Left cardiac atrium (tissue), 4 donors: Measurements from ENCODE around the gene SLC22A24. TPM values are rescaled to one million over a fixed set of nuclear protein-coding genes. Genes with fewer than 3 reads are reported as not detected.
"Not testable (repeated sequence)": the region's sequence is repeated elsewhere in the genome, so short reads cannot be mapped to it uniquely, and the experiment has no call there.

Source experiments
- ATAC-seq, 2 donors: fragments of 200-7000 bp; cut with Tn5 transposase; one replicate each; pipeline ENCODE4 v1.9.1; 2020; ENCODE audit warnings: mild to moderate bottlenecking in 2 of 2, moderate library complexity in 2 of 2
- DNase-seq: peaks from one replicate; pipeline ENCODE4 v3.0.0-alpha.2; 2020
- intact Hi-C, 2 donors: fragments of 100-400 bp; cut with DNase I; formaldehyde crosslinking; loops; one replicate each; pipeline versions ENCODE4 v1.14.1 to v1.15.1; 2022 to 2023
- long read RNA-seq: library from polyadenylated mRNA; unstranded; transcript quantifications from one replicate; pipeline ENCODE4 v2.0.0, GENCODE V29; 2021
- total RNA-seq, 2 donors: library from RNA; stranded (reverse); fragmentation: NEBNext Ultra II Directional; extraction: Animal tissue kit (Norgen Biotek cat#: 25700); gene quantifications; one replicate each; pipeline ENCODE4 v1.2.1, GENCODE V29; 2021
- donor health status: DM: no; HTN: yes; CAD: no.
- donor health status: DM: no; HTN: yes; CAD: no; lungs with severe emphysema.
- donor health status: DM: yes; HTN: yes; CAD: no.
- donor health status: Dilated cardiomyopathy.

SLC22A24 gene
- total RNA-seq: not detected
- long read RNA-seq: 0 reads

GRCh38 chr11:63144121-63144520 is at the start of gene SLC22A24:
SLC22A24 (minus strand) TSS chr11:63144221; CDS start chr11:63143779, 442 bp downstream.
- intact Hi-C loops: no loop called here
- ATAC-seq (no peak), DNase-seq (no peak)

GRCh38 chr11:63180536-63180935 is 36.5 kb upstream of the SLC22A24 start:
- no peak for ATAC-seq

DNA sequence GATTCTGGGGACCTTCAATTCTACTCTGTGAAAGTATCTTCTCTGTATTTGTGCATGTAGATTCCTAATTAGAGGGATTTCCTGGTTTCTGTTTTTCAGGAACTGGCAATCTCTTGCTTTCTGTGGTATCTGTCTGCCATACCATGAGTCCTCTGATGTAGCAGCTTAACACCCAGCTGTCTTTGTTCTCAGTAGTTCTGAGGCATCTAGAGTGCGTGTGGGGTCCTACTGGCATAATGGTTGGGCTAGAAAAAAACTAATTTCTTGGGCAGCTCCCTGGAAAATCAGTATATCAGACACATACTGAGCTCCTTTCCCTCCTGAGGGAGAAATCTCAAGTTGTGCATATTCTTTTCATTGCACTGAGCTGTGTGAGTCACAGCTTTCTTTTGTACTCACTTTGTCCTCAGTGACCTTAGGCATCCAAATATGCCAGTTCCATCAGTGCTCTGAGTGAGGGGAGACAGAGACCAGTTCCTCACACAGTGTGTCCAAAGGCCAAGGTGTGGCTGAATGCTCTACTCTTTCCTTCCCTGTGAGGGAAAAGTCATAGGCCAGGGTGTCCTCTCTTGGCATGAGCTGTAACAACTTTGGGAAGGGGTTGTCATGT is 35.5 kb upstream of the SLC22A24 start:
- intact Hi-C loops: no loop called here
- ATAC-seq (no peak), DNase-seq (no peak)

More at GRCh38 chr11:63180536-63180935, 36.5 kb upstream of the SLC22A24 start:
- intact Hi-C loops: no loop called here
- no peak for DNase-seq

DNA sequence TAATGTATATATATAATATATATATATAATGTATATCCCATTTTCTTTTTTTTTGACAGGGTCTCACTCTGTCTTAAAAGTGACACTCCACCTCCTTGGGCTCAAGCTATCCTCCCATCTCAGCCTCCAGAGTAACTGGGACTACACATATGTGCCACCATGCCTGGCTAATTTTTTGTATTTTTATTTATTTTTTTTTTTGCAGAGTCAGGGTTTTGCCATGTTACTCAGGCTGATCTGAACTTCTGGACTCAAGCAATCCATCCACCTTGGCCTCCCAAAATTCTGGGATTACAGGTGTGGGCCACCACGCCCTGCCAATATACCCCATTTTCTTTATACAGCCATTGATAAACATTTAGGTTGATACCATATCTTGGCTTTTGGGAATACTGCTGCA is 33.9 kb upstream of the SLC22A24 start:
- DNase-seq: no peak
- no peak for ATAC-seq

GRCh38 chr11:63165706-63166310 is 21.8 kb upstream of the SLC22A24 start:
- ATAC-seq (no peak), DNase-seq (no peak)
- intact Hi-C loops: no loop called here

More for the DNA sequence above, 33.9 kb upstream of the SLC22A24 start:
- intact Hi-C loops: no loop called here

GRCh38 chr11:63155794-63156193 is 11.8 kb upstream of the SLC22A24 start:
- DNase-seq (no peak), ATAC-seq (no peak)
- intact Hi-C loops: no loop called here

GRCh38 chr11:63146581-63146980 is 2.6 kb upstream of the SLC22A24 start:
- intact Hi-C loops: no loop called here
- DNase-seq (no peak), ATAC-seq (no peak)

- ATAC-seq: no peak
- no peak for DNase-seq
- intact Hi-C loops: no loop called here
These were observed 1.6 kb downstream of the SLC22A24 start for GRCh38 chr11:63142459-63142858.

DNA sequence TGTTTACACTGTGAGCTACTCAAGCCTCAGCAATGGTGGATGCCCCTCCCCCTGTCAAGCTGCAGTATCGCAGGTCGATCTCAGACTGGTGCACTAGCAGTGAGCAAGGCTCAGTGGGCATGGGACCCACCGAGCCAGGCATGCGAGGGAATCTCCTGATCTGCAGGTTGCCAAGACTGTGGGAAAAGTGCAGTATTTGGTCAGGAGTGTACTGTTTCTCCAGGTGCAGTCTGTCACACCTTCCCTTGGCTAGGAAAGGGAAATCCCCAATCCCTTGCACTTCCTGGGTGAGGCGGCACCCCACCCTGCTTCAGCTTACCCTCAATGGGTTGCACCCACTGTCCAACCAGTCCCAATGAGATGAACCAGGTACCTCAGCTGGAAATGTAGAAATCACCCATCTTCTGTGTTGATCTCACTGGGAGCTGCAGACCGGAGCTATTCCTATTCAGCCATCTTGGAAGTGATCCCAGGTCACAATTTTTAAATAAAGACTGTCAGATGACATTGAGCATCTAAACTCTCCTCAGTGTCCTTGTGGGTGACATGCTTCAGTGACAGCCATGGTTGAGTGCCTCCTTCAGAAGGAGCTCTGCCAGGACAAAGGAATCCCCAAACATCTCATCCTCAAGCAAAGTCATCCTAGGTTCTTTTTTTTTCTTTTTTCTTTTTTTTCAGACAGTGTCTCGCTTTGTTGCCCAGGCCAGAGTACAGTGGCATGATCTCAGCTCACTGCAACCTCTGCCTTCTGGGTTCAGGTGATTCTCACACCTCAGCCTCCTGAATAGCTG is 10.8 kb downstream of the SLC22A24 start:
- DNase-seq: no peak
- ATAC-seq: no peak
- intact Hi-C loops: no loop called here

DNA sequence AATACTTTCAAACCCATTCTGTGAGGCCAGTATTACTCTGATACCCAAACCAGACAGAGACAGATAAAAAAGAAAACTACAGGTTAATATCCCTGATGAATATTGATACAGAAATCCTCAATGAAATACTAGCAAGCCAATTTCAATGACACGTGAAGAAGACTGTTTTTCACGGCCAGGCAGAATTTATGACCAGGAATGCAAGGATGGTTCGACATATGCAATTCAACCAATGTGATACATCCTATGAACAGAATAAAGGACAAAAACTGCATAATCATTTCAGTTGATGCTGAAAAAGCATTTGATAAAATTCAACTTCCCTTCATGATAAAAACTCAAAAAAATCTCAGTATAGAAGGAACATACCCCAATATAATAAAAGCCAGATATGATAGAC is 44.5 kb downstream of the SLC22A24 start:
- DNase-seq: no peak
- ATAC-seq: no peak
- intact Hi-C loops: no loop called here

DNA sequence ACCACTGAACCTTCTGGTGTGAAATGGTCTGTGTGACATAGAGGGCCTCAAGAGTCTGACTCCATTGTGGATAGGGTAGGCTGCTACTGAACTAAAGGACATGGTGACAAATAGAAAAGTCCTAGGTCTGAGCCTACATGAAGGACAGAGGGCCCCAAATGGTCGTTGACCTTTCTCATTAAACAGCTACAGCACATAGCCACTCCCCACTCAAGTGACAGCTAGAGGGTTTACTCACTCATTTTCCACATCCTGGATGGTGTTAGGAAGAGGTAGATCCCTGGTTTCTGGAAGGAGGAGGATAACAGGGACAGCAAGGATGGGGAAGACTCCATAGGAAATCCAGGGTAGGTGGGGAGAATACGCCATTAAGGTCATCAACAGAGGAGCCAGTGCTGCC is 63.3 kb downstream of the SLC22A24 start:
- no peak for ATAC-seq
- intact Hi-C loops: no loop called here

GRCh38 chr11:63046203-63046602 is 97.8 kb downstream of the SLC22A24 start:
- ATAC-seq, DNase-seq, intact Hi-C loops: not testable (repeated sequence)

More for the DNA sequence above, 63.3 kb downstream of the SLC22A24 start:
- no peak for DNase-seq

- intact Hi-C loops: no loop called here
- DNase-seq (no peak), ATAC-seq (no peak)
These were observed 101.4 kb downstream of the SLC22A24 start for GRCh38 chr11:63042596-63042995.

DNA sequence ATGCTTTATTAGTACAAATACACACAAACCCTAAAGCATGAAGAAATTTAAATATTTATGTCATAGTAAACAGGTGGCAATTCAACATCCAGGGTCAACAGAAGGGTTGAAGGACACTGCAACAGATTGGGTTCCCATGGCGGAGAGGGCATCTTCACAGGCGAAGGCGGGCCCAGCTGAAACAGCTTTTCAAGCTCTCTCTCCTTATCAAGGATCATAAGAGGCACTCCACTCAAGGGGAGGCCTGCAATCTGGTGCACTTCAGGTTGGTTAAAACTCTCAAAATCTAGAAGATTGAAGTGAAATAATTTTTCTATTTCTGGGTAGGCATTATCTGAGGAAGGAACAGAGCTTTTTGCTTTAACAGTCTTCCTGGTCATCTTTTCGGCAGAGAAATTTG is 111.6 kb downstream of the SLC22A24 start:
- ATAC-seq: no peak
- intact Hi-C loops: no loop called here

More for the DNA sequence above, 111.6 kb downstream of the SLC22A24 start:
- DNase-seq: no peak

Other genes with a start within 250 kb of the SLC22A24 start
- gene CHRM1, start 222.9 kb downstream of the SLC22A24 start, total RNA-seq: not detected
- not detected for gene SLC22A6, start 159.3 kb downstream of the SLC22A24 start, total RNA-seq
- gene SLC22A8, start 128.4 kb downstream of the SLC22A24 start, total RNA-seq: not detected
- under 1 TPM in 1 of 2 donors, not detected in 1; 0.09 TPM for gene SLC22A25, start 99.4 kb upstream of the SLC22A24 start, total RNA-seq
- gene SLC22A9, start 225.6 kb upstream of the SLC22A24 start, total RNA-seq: not detected